ENCODE data around the gene ARL2BP. TPM values are rescaled to one million over a fixed set of nuclear protein-coding genes. Genes with fewer than 3 reads are reported as not detected.
"Not testable (repeated sequence)": the region's sequence is repeated elsewhere in the genome, so short reads cannot be mapped to it uniquely, and the experiment has no call there.

Gene ARL2BP
- total and polyA plus RNA-seq, 2 donors = 58.3 to 84.5 TPM

GRCh38 chr16:57263541-57264351 lies 18.7 kb downstream of the ARL2BP start:
- Histone ChIP-seq H3K27ac (ENCODE audit: low read depth) (no peak overlapping the region), H3K4me3 (ENCODE audit: low read depth, low read length) (no peak overlapping the region), H3K36me3 (ENCODE audit: insufficient read depth) (no peaks in the 10 kb centered on the region), H3K4me1 (ENCODE audit: insufficient read depth) (no peaks in the 10 kb centered on the region)
- DNase-seq (ENCODE audit: extremely low spot score) = no peak
- 82% methylated on average over 18 of the region's 18 CpGs for WGBS

DNA sequence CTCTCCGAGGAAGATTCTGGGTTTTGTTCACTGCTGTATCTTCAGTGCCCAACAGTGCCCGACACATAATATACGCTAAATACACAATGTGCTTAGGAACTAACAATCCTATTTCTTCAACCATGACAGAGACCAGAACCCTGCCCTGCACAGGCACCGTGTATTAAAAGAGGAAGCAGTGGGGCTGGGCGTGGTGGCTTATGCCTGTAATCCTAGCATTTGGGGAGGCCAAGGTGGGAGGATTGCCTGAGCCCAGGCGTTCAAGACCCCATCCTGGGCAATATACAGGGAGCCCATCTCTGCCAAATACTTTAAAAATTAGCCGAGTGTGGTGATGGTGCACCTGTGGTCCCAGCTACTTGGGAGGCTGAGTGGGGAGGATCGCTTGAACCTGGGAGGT lies 19.3 kb downstream of the ARL2BP start:
- 84% methylated on average over 8 of the region's 8 CpGs for WGBS
- no peak overlapping the region for H3K27ac ChIP-seq (ENCODE audit: low read depth)
- H3K36me3 ChIP-seq (ENCODE audit: insufficient read depth) = no peaks in the 10 kb centered on the region
- DNase-seq (ENCODE audit: extremely low spot score) = no peak
- no peaks in the 10 kb centered on the region for H3K4me1 ChIP-seq (ENCODE audit: insufficient read depth)
- H3K4me3 ChIP-seq (ENCODE audit: low read depth, low read length) = no peak overlapping the region

- H3K4me1 ChIP-seq (ENCODE audit: insufficient read depth) = no peaks in the 10 kb centered on the region
- no peak overlapping the region for H3K4me3 ChIP-seq (ENCODE audit: low read depth, low read length)
- H3K36me3 ChIP-seq (ENCODE audit: insufficient read depth) = no peaks in the 10 kb centered on the region
- WGBS = 87% methylated on average over 11 of the region's 11 CpGs
- DNase-seq (ENCODE audit: extremely low spot score) = no peak
- no peak overlapping the region for H3K27ac ChIP-seq (ENCODE audit: low read depth)
These were observed 19.9 kb downstream of the ARL2BP start for GRCh38 chr16:57264950-57265371.

GRCh38 chr16:57265850-57266530 lies 20.9 kb downstream of the ARL2BP start:
- Histone ChIP-seq H3K4me3 (ENCODE audit: low read depth, low read length) (no peak overlapping the region), H3K4me1 (ENCODE audit: insufficient read depth) (no peaks in the 10 kb centered on the region), H3K27ac (ENCODE audit: low read depth) (no peak overlapping the region), H3K36me3 (ENCODE audit: insufficient read depth) (no peaks in the 10 kb centered on the region)
- 34% methylated on average over 16 of the region's 16 CpGs for WGBS
- DNase-seq (ENCODE audit: extremely low spot score) = no peak

GRCh38 chr16:57266531-57267260 lies 21.6 kb downstream of the ARL2BP start:
- H3K4me1 ChIP-seq (ENCODE audit: insufficient read depth) = no peaks in the 10 kb centered on the region
- 55% methylated on average over 6 of the region's 6 CpGs for WGBS
- no peak overlapping the region for H3K4me3 ChIP-seq (ENCODE audit: low read depth, low read length)
- DNase-seq (ENCODE audit: extremely low spot score) = no peak
- H3K27ac ChIP-seq (ENCODE audit: low read depth) = no peak overlapping the region
- H3K36me3 ChIP-seq (ENCODE audit: insufficient read depth) = no peaks in the 10 kb centered on the region

DNA sequence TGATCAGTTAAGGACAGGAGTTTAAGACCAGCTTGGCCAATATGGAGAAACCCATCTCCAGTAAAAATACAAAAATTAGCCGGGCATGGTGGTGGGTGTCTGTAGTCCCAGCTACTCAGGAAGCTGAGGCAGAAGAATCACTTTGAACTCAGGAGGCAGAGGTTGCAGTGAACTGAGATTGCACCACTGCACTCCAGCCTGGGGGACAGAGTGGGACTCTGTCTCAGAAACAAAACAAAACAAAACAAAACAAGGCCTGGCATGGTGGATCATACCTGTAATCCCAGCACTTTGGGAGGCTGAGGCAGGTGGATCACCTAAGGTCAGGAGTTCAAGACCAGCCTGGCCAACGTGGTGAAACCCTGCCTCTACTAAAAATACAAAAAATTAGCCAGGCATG lies 22.3 kb downstream of the ARL2BP start:
- WGBS = 77% methylated on average over 2 of the region's 2 CpGs
- H3K4me3 ChIP-seq (ENCODE audit: low read depth, low read length); DNase-seq (ENCODE audit: extremely low spot score); H3K27ac ChIP-seq (ENCODE audit: low read depth); H3K4me1 ChIP-seq (ENCODE audit: insufficient read depth); H3K36me3 ChIP-seq (ENCODE audit: insufficient read depth): not testable (repeated sequence)

DNA sequence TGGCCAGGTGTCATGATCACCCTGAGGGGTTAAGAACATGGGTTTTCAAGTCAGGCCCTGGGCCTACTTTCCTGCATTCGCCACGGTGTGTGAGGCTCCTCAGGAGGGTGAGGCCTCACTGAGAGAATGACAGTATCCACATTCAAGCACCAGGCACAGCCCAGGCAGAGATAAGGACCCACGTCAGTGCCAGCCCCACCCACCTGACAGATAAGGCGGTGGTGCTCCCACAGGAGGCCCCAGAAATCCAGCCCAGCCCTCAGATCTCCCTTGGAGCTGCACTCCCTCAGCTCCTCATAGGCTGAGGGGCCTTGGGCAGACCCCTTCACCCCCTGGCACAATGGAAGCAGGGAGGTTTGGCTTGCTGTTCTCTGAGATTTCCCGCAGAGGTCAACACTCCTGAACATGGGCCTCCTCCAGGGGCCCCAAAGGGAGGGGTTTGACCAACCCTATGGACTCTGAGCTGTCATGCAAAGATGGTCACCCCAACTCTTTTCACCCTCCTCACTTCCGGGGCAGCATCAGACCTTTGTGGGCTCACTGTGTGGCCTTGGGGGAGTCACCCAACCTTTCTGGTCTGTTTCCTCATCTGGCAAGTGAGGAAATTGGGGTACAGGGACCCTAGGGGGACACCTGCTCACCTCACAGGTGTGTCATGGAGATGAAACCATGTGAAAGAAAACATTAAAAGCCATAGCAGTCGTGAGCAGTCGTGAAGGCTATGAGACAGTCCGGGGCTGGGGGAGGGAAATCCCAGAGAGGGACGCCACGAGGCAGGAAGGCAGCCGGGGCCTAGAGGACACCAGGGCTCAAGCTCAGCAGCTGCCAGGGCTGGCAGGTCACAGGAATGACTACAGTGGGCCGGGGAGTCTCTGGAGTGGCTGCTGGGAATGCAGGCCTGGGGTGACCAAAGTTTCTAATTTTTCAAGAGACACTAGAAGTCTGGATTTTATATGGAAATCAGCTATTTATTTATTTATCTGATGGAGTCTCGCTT lies 24.0 kb downstream of the ARL2BP start:
- 68% methylated on average over 14 of the region's 14 CpGs for WGBS
- H3K27ac ChIP-seq (ENCODE audit: low read depth) = no peak overlapping the region

GRCh38 chr16:57270221-57271062 lies 25.4 kb downstream of the ARL2BP start:
- no peak overlapping the region for H3K27ac ChIP-seq (ENCODE audit: low read depth)
- no peaks in the 10 kb centered on the region for H3K4me1 ChIP-seq (ENCODE audit: insufficient read depth)
- 81% methylated on average over 25 of the region's 25 CpGs for WGBS
- H3K36me3 ChIP-seq (ENCODE audit: insufficient read depth) = no peaks in the 10 kb centered on the region
- H3K4me3 ChIP-seq (ENCODE audit: low read depth, low read length) = no peak overlapping the region
- DNase-seq (ENCODE audit: extremely low spot score) = no peak

More for the DNA sequence above, 24.0 kb downstream of the ARL2BP start:
- DNase-seq (ENCODE audit: extremely low spot score) = no peak
- Histone ChIP-seq H3K4me1 (ENCODE audit: insufficient read depth) (no peaks in the 10 kb centered on the region), H3K36me3 (ENCODE audit: insufficient read depth) (no peaks in the 10 kb centered on the region), H3K4me3 (ENCODE audit: low read depth, low read length) (no peak overlapping the region)

DNA sequence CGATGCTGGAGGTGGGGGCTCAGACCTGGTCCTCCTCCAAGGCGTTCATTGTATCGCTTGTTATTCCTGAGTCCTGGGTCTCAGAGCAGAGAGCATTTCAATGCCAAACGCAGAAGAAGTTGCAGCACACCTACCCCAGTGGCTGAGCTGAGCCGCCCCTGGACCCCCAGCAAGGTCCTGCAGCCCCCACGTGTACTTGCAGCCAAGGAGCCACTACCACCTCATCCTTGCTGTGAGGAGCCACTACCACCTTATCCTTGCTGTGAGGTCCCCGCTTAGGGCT lies 25.9 kb downstream of the ARL2BP start:
- 85% methylated on average over 7 of the region's 7 CpGs for WGBS
- no peak for DNase-seq (ENCODE audit: extremely low spot score)
- Histone ChIP-seq H3K4me1 (ENCODE audit: insufficient read depth) (no peaks in the 10 kb centered on the region), H3K27ac (ENCODE audit: low read depth) (no peak overlapping the region), H3K36me3 (ENCODE audit: insufficient read depth) (no peaks in the 10 kb centered on the region), H3K4me3 (ENCODE audit: low read depth, low read length) (no peak overlapping the region)

DNA sequence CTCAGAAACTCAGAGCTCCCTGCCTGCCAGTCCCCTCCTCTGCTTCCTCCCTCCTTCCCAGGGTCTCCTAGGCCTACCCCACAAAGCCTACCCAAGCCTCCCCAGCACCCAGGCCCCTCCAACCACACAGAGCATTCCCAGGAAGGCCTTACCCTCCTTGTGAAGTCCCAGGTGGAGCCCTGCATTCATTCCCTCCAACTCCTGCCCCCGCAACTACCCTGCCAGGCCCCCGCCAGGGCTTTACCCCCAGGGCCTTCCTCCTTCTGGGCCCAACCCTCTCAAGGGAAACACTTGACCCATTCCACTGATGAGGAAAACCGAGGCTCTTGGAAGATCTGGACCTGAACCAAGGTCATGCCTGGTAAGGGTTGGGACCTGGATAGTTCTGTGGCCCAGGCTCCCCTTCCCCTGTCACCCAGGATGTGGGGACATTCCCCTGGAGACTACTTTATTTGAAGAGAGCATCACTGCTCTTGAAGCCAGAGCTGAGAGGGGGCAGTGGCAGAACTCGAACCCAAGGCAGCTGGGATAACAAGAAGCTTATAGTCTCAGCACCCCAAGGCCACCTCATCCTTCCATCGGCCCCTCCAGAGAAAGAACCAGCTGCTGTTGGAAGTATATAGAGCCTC lies 26.9 kb downstream of the ARL2BP start:
- Histone ChIP-seq H3K27ac (ENCODE audit: low read depth) (no peak overlapping the region), H3K36me3 (ENCODE audit: insufficient read depth) (no peaks in the 10 kb centered on the region), H3K4me1 (ENCODE audit: insufficient read depth) (no peaks in the 10 kb centered on the region), H3K4me3 (ENCODE audit: low read depth, low read length) (no peak overlapping the region)
- WGBS = 88% methylated on average over 5 of the region's 5 CpGs
- no peak for DNase-seq (ENCODE audit: extremely low spot score)

DNA sequence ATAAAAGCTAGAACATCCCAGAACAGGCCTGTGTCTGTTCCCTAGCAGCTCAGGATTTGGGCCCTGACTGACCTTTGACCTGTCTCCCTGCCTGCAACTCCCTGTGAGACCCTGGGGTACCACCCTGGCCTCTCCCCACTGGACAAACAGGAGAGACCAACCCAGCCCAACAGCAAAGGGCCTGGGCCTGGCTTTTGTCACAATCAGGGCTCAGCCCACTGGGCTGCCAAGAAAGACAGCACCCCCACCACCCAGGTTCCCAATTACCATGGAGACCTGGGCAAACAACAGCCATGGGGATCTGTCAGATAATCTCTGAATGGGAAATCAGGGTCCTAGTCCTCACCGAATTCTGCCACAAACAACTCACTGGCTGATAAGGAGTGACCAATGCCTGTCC lies 28.3 kb downstream of the ARL2BP start:
- H3K4me3 ChIP-seq (ENCODE audit: low read depth, low read length) = no peak overlapping the region
- H3K36me3 ChIP-seq (ENCODE audit: insufficient read depth) = no peaks in the 10 kb centered on the region
- no peak for DNase-seq (ENCODE audit: extremely low spot score)
- no peak overlapping the region for H3K27ac ChIP-seq (ENCODE audit: low read depth)
- no peaks in the 10 kb centered on the region for H3K4me1 ChIP-seq (ENCODE audit: insufficient read depth)
- whole genome bisulfite sequencing = 64% methylated on average over 1 of the region's 1 CpG

DNA sequence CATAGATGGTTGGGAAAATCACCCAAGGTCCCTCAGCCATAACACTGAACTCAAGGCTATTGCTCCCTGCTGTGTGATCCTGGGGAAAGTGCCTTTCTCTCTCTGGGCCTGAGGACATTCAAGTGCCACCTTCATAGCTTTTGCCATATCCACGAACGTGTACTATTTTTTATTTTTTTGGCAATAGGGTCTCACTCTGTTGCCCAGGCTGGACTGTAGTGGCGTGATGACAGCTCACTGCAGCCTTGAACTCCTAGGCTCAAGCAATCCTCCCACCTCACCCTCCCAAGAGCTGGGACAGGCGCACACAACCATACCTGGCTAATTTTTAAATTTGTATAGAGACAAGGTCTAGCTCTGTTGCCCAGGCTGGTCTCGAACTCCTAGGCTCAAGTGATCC lies 28.8 kb downstream of the ARL2BP start:
- Histone ChIP-seq H3K27ac (ENCODE audit: low read depth) (no peak overlapping the region), H3K36me3 (ENCODE audit: insufficient read depth) (no peaks in the 10 kb centered on the region), H3K4me1 (ENCODE audit: insufficient read depth) (no peaks in the 10 kb centered on the region), H3K4me3 (ENCODE audit: low read depth, low read length) (no peak overlapping the region)
- WGBS = 94% methylated on average over 5 of the region's 5 CpGs
- DNase-seq (ENCODE audit: extremely low spot score) = no peak
